Liver (tissue), 9 donors: ENCODE data around the gene STK33. TPM values are rescaled to one million over a fixed set of nuclear protein-coding genes. Genes with fewer than 3 reads are reported as not detected.

Experiments
- DNase-seq: peaks from one replicate; pipeline ENCODE4 v3.0.0-alpha.2; 2017; ENCODE audit warnings: low spot score
- H3K27ac ChIP-seq, 2 donors: one replicate each; pipeline ENCODE4 v1.7.0; 2013; ENCODE audit warnings: inconsistent platforms in 2 of 2, low read length in 2 of 2, control low read depth in 1 of 2, low read depth in 1 of 2, mild to moderate bottlenecking in 1 of 2
- H3K27me3 ChIP-seq, 4 donors: one replicate each; pipeline versions ENCODE4 v1.6.1 to v1.7.0; 2013; ENCODE audit warnings: low read length in 3 of 4, inconsistent platforms in 1 of 4, mild to moderate bottlenecking in 1 of 4, moderate library complexity in 1 of 4; ENCODE audit not compliant: control insufficient read depth in 4 of 4, insufficient read depth in 4 of 4
- H3K36me3 ChIP-seq, 4 donors: one replicate each; pipeline versions ENCODE4 v1.6.1 to v1.7.0; 2013; ENCODE audit warnings: low read length in 3 of 4, mild to moderate bottlenecking in 3 of 4, low read depth in 1 of 4, moderate library complexity in 1 of 4; ENCODE audit not compliant: control insufficient read depth in 4 of 4, insufficient read depth in 3 of 4
- H3K4me1 ChIP-seq, 4 donors: one replicate each; pipeline versions ENCODE4 v1.6.1 to v1.7.0; 2013; ENCODE audit warnings: low read length in 3 of 4, mild to moderate bottlenecking in 3 of 4, moderate library complexity in 1 of 4; ENCODE audit not compliant: control insufficient read depth in 4 of 4, insufficient read depth in 4 of 4
- H3K4me3 ChIP-seq, 3 donors: one replicate each; pipeline versions ENCODE4 v1.6.1 to v1.7.0; 2013; ENCODE audit warnings: low read length in 3 of 3, control low read depth in 1 of 3, low read depth in 1 of 3, mild to moderate bottlenecking in 1 of 3
- H3K9ac ChIP-seq, 2 donors: one replicate each; pipeline ENCODE4 v1.7.0; 2013; ENCODE audit warnings: low read length in 2 of 2, mild to moderate bottlenecking in 2 of 2, moderate library complexity in 2 of 2, control low read depth in 1 of 2, low read depth in 1 of 2
- H3K9me3 ChIP-seq, 4 donors: one replicate each; pipeline versions ENCODE4 v1.6.1 to v1.7.0; 2013; ENCODE audit warnings: low read length in 3 of 4; ENCODE audit not compliant: control insufficient read depth in 4 of 4
- EGR1 ChIP-seq, 2 donors: IDR thresholded peaks; 2 replicates each; pipeline ENCODE4 v1.6.1; 2016 to 2018; ENCODE audit warnings: antibody characterized with exemption in 2 of 2, low read depth in 2 of 2
- FOXA1 ChIP-seq: IDR thresholded peaks from 2 replicates; pipeline ENCODE4 v1.6.1; 2016; ENCODE audit warnings: antibody characterized with exemption
- FOXA2 ChIP-seq: IDR thresholded peaks from 2 replicates; pipeline ENCODE4 v1.6.1; 2016; ENCODE audit warnings: antibody characterized with exemption
- HNF4A ChIP-seq, 2 donors: conservative IDR thresholded peaks; 2 replicates each; pipeline ENCODE4 v1.6.1; 2016; ENCODE audit warnings: antibody characterized with exemption in 2 of 2, mild to moderate bottlenecking in 2 of 2
- HNF4G ChIP-seq: IDR thresholded peaks from 2 replicates; pipeline ENCODE4 v1.6.1; 2016; ENCODE audit warnings: antibody characterized with exemption
- JUND ChIP-seq, 2 donors: IDR thresholded peaks; 2 replicates each; pipeline ENCODE4 v1.6.1; 2016; ENCODE audit warnings: antibody characterized with exemption in 2 of 2
- RAD21 ChIP-seq, 2 donors: IDR thresholded peaks; 2 replicates each; pipeline ENCODE4 v1.6.1; 2016; ENCODE audit warnings: antibody characterized with exemption in 2 of 2, mild to moderate bottlenecking in 2 of 2
- RXRA ChIP-seq, 2 donors: IDR thresholded peaks; 2 replicates each; pipeline ENCODE4 v1.6.1; 2017 to 2018; ENCODE audit warnings: antibody characterized with exemption in 2 of 2, mild to moderate bottlenecking in 1 of 2
- TAF1 ChIP-seq: conservative IDR thresholded peaks from 2 replicates; pipeline ENCODE4 v1.6.1; 2016; ENCODE audit warnings: antibody characterized with exemption, mild to moderate bottlenecking
- YY1 ChIP-seq: IDR thresholded peaks from 2 replicates; pipeline ENCODE4 v1.6.1; 2016; ENCODE audit warnings: antibody characterized with exemption, mild to moderate bottlenecking
- WGBS: extraction: QIAGEN DNeasy Blood & Tissue Kit; methylation state at CpG from one replicate; pipeline ENCODE4 v1.1.7; 2013; 5-methylcytosine and 5-hydroxymethylcytosine counted together
- polyA plus RNA-seq, 2 donors: library from polyadenylated mRNA; stranded (reverse) in 1 of 2; unstranded in 1 of 2; fragments of 200-250 nt in 1 of 2; fragments of >200 nt in 1 of 2; fragmentation: Nextera tagmentation in 1 of 2; extraction: Ambion mirVana in 1 of 2; gene quantifications; one replicate each; pipeline versions ENCODE4 v1.2.1 to v1.2.3, GENCODE V29; 2013 to 2015
- total RNA-seq, 2 donors: library from RNA; depleted of rRNA; stranded (reverse); fragments of >200 nt; gene quantifications; one replicate each; pipeline ENCODE4 v1.2.3, GENCODE V29; 2014
- TF ChIP-seq, protein P1 (sequence below): IDR thresholded peaks from 2 replicates; pipeline ENCODE4 v1.6.1; 2016; ENCODE audit warnings: antibody characterized with exemption
- TF ChIP-seq, protein P2 (sequence below): fragments of 150-350 bp; IDR thresholded peaks from 2 replicates; pipeline ENCODE4 v1.5.1; 2017; ENCODE audit warnings: improper control_type of control experiment, low read depth, low read length; ENCODE audit not compliant: missing input control
- TF ChIP-seq, protein P3 (sequence below): IDR thresholded peaks from 2 replicates; pipeline ENCODE4 v1.6.1; 2016; ENCODE audit warnings: antibody characterized with exemption, mild to moderate bottlenecking
- donor health status: healthy.
- donor health status: healthy.
- donor health status: healthy.
- donor health status: healthy.
- donor health status: healthy.

Gene STK33
- total and polyA plus RNA-seq, 4 donors, result 0.09 to 1.1 (median 0.52) TPM

DNA sequence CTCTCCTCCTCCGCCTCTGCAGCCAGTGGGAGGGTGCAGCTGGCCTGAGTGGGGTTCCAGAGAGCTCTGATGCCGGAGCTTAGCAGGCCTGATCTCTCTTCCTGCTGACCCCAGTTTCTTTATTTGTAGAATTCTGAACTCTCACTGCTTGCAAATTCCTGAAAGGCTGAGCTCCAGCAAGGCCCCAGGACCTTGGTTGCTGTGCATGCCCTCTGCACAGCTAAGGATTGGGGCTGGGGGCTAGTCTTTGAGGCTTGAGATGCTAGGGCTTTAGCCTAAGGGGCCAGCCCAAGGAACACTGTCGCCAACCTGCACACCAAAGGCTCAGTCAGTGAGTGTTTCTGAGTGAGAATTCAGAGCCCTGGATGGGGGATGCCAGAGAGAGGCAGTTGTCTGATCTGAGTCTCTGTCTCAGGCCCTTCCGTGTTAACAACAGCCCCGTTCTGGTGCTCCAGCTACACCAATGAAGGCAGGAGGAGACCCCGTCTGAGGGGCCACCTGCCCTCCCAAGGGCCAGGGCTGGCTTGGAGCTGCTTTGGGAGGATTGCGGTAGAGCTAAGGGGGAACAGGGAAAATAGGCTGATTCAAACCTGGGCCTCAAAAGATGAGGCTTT lies 224.3 kb downstream of the STK33 start (continued):
- no peak for TF ChIP-seq TAF1

DNA sequence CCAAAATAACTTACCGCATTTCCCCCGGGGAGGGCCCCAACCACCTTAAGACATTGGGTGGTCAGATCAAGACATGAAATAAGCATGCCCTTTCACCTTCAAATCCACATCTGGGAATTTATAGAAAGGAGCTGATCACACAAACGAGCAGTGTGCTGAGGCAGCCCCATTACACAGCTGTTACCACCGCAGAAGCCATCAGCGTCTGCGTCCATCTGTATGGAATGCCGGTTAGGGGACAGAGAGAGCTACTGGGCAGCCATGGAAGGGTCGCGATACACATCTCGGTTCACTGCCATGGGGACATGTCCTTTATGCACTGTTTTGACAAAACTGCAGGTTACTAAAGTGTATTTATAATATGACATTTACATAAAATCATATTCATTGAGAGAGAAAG lies 225.3 kb downstream of the STK33 start:
- Histone ChIP-seq H3K9ac (no peak overlapping the region), H3K9me3 (no peaks in the 10 kb centered on the region), H3K4me1 (no peaks in the 10 kb centered on the region), H3K36me3 (no peaks in the 10 kb centered on the region), H3K27me3 (no peaks in the 10 kb centered on the region), H3K4me3 (no peak overlapping the region), H3K27ac (no peak overlapping the region)
- WGBS, result 91% methylated on average over 10 of the region's 10 CpGs
- TF ChIP-seq RXRA (IDR thresholded peaks at IDR 0.05) (no peak), RAD21 (IDR thresholded peaks at IDR 0.05) (no peak), FOXA1 (no peak), HNF4A (conservative IDR thresholded peaks at IDR 0.05) (no peak), HNF4G (no peak), JUND (IDR thresholded peaks at IDR 0.05) (no peak)
- TF ChIP-seq, protein P1, sequence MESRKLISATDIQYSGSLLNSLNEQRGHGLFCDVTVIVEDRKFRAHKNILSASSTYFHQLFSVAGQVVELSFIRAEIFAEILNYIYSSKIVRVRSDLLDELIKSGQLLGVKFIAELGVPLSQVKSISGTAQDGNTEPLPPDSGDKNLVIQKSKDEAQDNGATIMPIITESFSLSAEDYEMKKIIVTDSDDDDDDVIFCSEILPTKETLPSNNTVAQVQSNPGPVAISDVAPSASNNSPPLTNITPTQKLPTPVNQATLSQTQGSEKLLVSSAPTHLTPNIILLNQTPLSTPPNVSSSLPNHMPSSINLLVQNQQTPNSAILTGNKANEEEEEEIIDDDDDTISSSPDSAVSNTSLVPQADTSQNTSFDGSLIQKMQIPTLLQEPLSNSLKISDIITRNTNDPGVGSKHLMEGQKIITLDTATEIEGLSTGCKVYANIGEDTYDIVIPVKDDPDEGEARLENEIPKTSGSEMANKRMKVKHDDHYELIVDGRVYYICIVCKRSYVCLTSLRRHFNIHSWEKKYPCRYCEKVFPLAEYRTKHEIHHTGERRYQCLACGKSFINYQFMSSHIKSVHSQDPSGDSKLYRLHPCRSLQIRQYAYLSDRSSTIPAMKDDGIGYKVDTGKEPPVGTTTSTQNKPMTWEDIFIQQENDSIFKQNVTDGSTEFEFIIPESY, result no peak
- DNase-seq, result no peak

DNA sequence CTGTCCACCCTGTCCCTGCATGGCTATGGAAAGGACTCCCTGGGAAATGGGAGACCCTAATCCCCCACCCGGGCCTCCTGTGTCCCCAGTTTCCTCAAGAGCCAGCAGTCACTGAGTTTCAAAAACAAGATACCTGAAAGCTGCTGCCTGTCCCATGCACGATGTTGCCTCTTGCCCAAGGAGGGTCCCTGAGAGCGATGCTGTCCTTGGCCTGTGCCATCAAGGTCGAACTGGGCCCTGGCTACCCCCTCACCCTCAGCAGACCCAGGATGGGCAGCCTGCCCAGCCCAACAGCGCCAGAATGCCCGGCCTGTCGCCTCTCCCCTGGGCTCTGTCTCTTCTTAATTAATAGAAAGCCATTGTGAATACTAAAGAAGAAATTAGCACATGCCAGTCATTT lies 225.8 kb downstream of the STK33 start:
- H3K27ac ChIP-seq, result no peak overlapping the region
- no peak overlapping the region for H3K4me3 ChIP-seq
- H3K9me3 ChIP-seq, result no peaks in the 10 kb centered on the region
- TF ChIP-seq, protein P2, sequence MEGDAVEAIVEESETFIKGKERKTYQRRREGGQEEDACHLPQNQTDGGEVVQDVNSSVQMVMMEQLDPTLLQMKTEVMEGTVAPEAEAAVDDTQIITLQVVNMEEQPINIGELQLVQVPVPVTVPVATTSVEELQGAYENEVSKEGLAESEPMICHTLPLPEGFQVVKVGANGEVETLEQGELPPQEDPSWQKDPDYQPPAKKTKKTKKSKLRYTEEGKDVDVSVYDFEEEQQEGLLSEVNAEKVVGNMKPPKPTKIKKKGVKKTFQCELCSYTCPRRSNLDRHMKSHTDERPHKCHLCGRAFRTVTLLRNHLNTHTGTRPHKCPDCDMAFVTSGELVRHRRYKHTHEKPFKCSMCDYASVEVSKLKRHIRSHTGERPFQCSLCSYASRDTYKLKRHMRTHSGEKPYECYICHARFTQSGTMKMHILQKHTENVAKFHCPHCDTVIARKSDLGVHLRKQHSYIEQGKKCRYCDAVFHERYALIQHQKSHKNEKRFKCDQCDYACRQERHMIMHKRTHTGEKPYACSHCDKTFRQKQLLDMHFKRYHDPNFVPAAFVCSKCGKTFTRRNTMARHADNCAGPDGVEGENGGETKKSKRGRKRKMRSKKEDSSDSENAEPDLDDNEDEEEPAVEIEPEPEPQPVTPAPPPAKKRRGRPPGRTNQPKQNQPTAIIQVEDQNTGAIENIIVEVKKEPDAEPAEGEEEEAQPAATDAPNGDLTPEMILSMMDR, result no peak
- TF ChIP-seq EGR1 (IDR thresholded peaks at IDR 0.05; ENCODE audit: low read depth in 2 of 2) (no peak), RAD21 (IDR thresholded peaks at IDR 0.05) (no peak), FOXA2 (no peak), HNF4G (no peak), RXRA (IDR thresholded peaks at IDR 0.05) (no peak), YY1 (no peak)
- TF ChIP-seq, protein P3, sequence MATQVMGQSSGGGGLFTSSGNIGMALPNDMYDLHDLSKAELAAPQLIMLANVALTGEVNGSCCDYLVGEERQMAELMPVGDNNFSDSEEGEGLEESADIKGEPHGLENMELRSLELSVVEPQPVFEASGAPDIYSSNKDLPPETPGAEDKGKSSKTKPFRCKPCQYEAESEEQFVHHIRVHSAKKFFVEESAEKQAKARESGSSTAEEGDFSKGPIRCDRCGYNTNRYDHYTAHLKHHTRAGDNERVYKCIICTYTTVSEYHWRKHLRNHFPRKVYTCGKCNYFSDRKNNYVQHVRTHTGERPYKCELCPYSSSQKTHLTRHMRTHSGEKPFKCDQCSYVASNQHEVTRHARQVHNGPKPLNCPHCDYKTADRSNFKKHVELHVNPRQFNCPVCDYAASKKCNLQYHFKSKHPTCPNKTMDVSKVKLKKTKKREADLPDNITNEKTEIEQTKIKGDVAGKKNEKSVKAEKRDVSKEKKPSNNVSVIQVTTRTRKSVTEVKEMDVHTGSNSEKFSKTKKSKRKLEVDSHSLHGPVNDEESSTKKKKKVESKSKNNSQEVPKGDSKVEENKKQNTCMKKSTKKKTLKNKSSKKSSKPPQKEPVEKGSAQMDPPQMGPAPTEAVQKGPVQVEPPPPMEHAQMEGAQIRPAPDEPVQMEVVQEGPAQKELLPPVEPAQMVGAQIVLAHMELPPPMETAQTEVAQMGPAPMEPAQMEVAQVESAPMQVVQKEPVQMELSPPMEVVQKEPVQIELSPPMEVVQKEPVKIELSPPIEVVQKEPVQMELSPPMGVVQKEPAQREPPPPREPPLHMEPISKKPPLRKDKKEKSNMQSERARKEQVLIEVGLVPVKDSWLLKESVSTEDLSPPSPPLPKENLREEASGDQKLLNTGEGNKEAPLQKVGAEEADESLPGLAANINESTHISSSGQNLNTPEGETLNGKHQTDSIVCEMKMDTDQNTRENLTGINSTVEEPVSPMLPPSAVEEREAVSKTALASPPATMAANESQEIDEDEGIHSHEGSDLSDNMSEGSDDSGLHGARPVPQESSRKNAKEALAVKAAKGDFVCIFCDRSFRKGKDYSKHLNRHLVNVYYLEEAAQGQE, result no peak
- TF ChIP-seq, protein P1, result no peak
- H3K27me3 ChIP-seq, result no peaks in the 10 kb centered on the region
- no peak overlapping the region for H3K9ac ChIP-seq
- 78% methylated on average over 7 of the region's 7 CpGs for WGBS
- no peaks in the 10 kb centered on the region for H3K4me1 ChIP-seq
- H3K36me3 ChIP-seq, result no peaks in the 10 kb centered on the region
- DNase-seq, result no peak
